NCI-H2196 treated with DMSO at 0.1 percent for 48 hours (cell line): ENCODE results near the gene ATP2C2.
A peak's percentile ranks its signal among the peaks of the same experiment; 100 is the strongest.

Experiments used
- DNase-seq: peaks from one replicate; lab custom pipeline; 2025; ENCODE audit not compliant: unreplicated experiment; lab: John Stamatoyannopoulos, UW

Gene ATP2C2

DNA sequence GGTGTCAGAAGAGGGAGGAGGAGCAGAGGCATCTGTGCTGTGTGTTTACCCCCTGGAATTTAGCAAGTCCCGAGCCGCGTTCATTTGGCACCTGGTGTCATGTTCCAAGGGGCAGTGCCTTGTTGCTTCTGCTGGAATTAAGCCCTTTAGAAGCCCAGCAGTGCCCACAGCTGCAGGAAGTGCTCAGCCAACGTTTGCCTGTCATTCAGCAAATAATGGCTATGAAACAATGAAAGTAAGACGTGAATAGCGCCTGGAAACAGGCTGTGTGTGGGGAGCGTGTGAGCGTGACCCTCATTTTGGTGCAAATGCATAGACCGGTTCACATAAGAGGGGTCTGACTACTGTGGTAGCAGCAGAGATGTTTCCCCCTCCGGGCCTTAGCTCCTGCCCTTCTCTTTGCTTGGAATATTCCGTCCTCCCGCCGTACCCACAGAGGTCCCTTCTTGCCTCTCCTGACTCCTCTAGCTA is 5.8 kb upstream of the ATP2C2 start:
- peak; percentile 8 for DNase-seq

DNA sequence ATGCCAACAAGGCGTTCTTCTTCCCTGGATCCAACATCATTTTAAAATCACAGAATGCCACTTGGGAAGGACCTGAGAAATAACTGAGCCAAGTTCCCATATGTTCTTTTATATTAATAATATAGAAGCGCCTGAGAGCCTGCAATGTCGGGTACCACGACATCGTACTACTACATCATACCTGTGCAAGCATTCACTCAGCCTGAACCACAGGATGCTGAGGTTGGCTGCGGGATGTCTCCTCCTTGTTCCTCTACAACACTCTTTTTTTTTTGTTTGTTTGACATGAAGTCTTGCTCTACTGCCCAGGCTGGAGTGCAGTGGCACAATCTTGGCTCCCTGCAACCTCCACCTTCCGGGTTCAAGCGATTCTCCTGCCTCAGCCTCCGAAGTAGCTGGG is 2.1 kb upstream of the ATP2C2 start:
- no peak for DNase-seq

DNA sequence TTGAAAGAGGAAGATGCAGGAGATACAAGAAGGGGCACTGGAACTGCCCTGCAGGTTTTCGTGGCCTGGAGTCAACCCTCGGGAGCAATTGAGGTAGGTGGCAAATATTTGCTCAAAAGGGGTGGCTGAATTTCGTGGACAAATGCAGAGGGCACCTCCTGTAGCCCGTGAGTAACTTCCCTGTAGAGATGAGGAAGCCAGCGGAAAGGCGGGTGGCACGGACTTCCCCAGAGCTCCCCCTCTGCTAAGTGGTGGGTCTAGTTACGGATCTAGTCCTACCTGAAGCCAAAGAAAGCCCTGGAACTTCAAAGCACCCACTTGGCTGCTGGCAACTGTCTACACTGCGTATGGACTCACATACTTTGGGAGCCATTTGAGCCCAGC is 1.0 kb upstream of the ATP2C2 start:
- DNase-seq, result no peak

DNA sequence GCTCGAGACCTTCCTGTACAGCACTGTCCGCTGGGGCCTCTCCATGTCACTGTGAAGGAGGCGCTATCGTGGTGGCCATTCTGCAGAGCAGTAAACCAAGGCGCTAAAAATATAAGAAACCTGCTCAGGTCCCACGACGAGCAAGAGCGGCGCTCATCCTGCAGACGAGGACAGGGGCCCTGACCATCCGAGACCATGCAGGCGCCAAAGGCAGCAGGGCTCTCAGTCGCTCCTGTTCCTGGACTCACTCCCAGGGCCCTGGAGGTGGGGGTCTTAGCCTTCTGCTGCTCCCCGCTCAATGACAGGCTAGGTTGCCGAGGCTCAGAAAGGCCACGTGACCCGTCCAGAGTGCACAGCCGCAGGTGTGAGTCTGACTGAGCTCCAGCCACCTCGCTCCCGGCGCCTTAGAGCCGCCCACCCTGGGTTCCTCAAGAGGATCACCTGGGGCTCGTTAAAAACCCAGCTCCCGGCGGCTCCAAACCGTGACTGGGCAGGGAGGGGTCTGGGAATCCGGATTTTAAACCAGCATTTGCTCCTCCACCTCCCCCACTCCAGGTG is 509 bp upstream of the ATP2C2 start:
- no peak for DNase-seq

DNA sequence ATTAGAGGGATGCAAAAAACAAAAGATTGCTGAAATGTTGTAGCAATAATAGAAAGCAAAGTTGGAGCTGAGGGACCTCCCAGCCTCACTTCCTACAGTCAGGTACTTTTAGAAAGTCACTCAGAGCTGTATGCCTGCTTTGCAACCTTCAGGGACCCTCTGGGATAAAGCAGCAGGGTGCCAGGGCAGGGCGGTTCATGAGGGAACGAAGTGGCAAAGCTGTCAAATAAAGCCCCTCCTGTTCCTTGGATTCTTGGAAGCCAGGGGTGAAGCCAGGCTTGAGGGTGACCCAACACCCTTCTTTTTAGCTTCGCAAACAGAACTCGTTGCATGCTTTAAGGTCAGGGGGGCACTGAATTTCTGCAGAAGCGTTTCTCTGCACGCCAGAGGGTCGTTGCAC is 767 bp downstream of the ATP2C2 start:
- no peak for DNase-seq

DNA sequence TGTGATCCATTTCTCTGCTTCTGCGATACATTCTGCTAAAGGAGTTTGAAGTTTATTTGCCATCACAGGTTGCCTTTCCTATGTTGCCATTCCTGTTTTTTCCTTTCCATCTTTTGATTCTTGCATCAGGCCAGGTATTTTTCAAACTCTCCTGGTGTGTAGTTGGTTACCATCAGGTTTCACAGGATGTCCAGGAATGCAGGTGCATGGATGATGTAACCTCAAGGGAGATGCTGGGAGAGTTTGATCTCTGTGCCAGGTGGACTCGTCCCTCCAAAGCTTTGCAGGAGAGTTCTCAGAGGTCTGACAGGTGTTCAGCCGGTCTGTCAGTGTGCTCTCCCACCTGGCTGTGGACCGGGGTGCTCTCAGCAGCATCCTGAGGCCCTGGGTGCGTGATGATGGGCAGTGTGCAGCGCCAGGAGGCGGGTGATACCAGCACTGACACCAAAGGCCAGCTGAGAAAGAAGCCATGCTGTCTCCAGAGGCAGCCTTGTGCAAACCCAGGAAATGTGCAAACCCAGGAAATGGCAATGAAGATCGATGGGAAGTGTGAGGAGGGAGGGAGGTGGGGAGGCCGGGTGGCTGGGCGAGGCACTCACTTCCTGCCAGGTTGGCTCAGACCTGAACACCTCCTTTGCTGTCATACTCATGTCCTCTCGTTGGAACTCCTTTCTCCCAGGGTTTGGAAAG is 1.7 kb downstream of the ATP2C2 start:
- DNase-seq, result no peak

DNA sequence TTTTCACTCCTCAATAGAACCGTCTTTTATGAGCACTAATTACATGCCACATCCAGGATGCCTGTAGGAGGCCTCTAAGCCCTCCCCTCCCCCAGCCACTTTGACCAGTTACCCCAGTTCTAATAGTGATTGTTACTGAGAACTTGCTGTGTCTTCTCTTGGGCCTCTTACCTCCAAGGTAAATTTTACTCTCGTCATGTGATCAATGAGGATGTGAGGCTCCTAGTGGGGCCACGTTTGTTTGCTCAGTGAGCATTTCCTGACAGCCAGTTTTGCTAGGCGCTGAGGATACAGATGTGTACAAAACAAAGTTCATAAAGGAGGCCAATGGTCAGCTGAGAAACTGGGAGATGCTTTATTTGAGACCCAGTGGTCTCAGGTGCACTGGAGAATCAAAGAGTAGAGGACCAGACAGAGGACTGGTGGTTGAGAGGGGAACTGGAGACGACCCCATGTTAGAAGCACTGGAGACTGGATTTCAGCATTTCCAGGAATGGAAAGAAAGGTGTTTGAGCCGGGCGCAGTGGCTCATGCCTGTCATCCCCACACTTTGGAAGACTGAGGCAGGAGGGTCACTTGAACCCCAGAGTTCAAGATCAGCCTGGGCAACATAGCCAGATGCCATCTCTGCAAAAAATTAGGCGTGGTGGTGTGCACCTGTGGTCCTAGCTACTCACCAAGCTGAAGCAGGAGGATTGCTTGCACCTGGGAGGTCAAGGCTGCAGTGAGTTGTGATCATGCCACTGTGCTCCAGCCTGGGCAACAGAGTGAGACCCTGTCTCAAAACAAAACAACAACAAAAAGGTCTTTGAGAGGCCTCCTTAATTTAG is 2.6 kb downstream of the ATP2C2 start:
- no peak for DNase-seq

DNA sequence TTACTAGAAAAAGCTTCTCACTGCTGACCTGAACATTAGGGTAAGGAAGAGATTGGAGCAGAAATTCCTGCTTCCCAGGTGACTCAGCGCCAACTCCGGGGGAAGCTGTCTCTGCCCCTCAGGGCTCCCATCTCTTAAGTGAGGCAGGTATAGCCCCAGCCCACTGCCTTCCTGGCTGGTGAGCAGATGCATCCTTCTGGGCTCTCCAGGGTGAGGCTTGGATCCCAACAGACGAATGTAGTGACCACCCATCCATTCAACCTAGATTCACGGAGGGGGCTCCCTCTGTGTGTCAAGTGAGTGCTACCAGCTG is 3.2 kb downstream of the ATP2C2 start:
- no peak for DNase-seq

DNA sequence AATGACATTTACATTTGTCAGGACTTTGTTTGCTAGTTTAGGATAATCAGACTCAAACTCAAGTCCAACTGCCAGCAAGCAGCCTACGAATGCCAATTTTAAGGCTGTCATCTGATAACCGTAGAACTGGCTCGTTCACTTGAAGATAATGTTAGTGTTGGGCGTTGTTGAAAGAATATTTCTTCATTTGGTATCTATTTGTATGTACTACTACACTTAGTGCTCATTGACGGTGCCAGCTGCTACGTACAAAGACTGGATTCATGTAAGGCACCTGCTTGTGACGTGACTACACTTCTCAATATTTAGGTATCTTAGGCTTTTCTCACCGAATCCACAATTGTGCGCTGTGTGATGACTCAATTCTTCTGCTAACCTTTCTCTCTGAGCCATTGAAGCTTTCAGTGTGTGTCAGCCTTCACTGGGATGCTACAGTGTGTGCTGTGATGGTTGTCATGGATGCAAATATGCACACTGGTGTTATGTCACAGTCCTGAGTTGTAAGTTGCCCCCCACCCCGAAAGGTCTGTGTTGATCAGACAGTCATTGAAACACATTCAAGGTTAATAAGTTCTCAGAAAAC is 5.7 kb downstream of the ATP2C2 start:
- no peak for DNase-seq

DNA sequence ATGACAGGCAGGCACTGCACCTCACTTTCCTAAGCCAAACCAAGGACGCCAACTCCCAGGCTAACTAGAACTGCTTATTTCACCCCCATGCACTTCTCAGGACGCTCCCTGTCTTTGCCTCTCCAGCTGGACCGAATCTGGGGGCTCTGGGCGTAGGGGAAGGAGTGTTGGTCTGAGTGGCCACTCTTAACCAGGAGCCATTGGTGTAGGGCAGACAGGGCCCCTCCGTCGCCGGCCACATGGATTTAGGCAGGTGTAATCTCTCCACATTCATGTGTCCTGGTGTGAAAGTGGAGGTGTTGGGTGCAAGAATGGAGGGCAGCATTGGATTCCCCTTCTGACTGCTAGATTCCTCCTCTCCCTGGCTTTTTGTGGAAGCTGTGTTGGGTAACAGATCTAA is 9.8 kb downstream of the ATP2C2 start:
- DNase-seq, result no peak

DNA sequence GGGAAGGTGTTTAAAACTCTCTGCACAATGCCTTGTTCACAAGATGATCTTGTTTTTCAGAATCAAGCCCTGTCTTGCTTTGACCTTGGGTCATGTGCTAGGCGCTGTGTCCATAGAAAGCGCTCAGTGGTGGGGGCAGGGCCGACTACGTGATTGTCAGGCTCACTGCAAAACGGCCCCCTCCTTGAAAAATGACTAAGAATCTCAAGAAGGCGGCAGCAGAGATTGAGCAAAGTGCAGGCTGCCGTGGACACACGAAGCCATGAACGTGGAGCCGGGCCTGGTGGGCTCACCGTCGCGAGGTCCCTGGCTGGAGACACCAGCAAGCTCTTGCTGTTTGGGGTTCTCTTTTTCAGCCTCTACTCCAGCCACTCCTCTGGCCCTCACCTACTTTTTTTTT is 10.2 kb downstream of the ATP2C2 start:
- DNase-seq, result no peak

DNA sequence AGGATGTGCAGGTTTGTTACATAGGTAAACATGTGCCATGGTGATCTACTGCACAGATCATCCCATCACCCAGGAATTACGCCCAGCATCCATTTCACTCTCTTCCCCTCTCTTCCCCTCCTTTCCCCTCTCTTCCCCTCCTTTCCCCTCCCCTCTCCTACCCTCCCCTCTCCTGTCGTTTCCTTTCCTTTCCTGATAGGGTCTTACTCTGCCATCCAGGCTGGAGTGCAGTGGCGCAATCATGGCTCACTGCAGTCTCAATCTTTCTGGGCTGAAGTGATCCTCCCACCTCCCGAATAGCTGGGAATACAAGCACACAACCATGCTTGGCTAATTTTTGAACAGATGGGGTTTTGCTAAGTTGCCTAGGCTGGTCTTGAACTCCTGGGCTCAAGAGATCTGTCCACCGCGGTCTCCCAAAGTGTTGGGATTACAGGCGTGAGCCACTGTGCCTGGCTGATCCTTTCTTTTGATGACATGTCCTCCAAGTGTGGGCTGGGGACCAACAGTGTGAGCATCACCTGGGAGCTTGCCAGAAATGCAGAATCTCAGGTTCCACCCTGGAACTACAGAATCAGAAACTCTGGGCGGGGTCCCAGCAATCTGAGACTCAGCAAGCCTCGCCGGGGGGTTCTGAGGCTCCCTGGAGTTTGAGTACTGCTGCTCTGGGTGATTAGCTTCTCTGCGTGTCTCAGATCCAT is 10.8 kb downstream of the ATP2C2 start:
- DNase-seq, result no peak

DNA sequence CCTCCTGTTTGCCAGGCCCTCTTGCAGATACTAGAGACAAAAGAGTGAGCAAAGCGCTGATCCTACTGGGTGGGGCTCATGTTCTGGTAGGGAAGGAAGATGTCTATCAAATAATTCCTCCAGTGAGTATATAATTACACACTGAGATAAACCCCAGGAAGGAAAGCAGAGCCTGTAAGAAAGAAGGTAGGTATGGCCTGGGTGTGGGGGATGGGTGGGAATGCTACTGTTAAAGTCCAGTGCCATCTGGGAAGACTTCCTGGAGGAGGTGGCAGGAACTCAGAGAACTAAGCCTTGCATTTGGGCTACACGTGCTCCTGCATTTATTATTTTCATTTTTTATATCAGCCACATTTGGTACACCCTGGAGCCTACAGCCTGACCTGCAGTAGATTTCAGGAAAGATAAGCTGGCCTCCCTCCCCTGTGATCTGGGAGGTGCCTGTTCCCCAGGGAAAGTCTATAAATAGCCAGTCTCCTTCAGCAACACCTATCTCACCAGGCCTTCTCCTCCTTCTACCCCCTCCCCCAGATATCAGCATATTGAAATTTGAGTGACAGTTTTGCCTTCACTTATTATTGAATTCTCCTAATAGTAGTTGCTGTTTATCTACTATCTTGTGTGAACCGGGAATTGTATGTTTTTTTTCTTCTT is 11.5 kb downstream of the ATP2C2 start:
- no peak for DNase-seq

DNA sequence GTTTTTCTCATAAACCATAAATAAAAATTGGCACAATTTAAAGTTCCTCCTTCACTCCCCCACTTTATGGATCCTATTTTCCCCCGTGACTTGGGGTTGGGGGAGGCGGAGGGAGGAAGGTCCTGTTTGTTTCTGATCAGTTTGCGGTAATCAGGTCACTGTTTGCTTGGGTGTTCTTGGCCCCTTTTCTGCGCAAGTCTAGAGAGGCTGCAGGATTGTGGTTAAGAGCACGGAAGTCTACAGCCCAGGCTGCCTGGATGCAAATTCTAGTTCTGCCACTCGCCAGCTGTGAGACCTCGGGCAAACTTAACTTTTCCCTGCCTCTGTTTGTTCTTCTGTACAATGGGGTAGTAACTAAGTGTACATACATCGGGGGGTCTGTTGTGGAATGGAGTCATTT is 12.1 kb downstream of the ATP2C2 start:
- DNase-seq, result no peak

DNA sequence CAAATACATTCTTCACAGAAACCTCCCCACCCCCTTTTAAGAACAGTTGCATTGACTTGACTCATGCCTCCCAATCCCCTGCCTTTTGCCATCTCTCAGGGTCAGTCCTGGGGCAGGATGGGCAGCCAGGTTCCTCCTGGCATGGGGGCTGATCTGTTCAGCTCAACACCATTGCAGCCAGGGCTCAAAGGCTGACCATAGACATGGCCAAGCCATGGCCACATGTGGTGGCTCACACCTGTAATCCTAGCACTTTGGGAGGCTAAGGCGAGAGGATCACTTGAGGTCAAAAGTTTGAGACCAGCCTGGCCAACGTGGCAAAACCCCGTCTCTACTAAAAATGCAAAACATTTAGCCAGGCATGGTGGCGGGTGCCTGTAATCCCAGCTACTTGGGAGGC is 14.1 kb downstream of the ATP2C2 start:
- no peak for DNase-seq

DNA sequence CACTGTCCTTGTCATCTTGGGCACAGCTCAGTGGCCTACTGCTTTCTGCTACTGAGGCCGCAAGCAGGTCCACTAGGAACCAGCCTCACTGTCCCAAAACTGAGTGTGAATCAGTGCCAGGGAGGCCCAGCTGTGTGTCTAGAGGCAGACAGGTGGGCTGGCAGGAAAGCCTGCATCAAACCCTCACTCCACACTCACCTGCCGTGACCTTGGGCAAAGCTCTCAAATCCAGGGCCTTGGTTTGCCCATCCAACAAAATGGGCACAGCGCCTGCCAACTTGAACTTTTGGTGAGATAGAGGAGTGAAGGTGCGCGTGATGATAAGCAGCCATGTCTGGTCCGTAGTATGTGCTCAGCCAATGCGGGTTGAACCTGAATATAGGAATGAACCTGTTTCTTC is 14.8 kb downstream of the ATP2C2 start:
- no peak for DNase-seq

DNA sequence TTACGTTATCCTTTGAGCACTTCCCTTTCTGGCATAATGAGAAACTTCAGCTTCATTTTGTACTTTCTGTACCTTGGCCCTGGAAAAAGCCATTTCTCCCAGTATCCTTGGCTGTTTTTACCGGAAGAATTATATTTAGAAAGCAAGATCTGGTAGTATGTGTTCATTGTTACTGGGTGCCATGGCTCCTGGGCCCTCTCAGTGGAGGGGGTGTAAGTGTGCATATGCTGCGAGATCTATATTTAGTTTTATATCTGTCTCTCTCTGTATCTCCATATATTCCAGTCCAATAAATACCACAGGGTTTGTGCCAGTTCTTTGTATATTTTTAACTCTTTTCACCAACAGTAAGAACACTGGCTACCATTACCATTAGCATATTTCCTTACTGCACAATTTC is 17.7 kb downstream of the ATP2C2 start:
- no peak for DNase-seq

DNA sequence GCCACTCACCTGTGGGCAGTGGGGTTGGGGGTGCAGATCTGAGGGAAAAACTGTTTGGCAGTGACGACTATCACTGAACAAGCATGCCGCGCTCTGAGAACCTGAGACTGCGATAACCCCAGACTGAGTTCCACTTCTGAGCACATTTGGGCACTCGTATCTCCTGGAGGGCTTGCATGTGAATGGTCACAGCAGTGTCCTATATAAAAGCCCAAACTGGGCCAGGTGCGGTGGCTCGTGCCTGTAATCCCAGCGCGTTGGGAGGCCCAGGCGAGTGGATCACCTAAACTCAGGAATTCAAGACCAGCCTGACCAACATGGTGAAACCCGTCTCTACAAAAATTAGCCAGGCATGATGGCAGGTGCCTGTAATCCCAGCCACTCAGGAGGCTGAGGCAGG is 18.7 kb downstream of the ATP2C2 start:
- no peak for DNase-seq

DNA sequence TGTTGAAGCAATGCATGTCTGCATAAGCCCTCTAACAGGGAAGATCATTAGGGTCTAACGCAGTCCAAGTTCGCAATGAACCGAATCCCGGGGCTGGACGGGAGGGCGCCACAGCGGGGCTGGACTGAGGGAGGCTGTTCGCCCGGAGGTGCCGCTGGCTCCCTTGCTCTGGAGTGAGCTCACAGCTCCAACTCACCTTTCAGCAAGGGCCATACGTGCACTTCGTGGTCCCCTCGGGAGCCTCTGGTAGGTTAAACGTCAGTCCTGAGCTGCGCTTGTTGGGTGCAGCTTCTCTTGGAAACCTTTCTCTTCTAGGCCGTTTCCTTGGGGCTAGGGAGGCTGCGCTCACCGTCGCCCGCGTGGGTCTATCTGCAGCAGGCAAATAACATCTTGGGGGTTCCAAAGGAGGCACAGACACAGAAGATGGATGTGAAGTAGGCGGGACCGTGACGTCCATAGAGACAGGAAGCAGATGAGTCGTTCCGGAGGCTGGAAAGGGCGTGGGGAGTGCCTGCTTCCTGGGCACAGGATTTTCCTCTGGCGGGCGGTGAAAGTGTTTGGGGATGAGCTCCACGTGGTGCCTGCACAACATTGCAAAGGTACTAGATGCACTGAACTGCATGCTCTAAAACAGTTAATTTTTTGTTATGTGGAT is 21.9 kb downstream of the ATP2C2 start:
- no peak for DNase-seq
